Hepatocyte (in vitro differentiated cells): ENCODE measurements around the gene TRUB1. TPM values are rescaled to one million over a fixed set of nuclear protein-coding genes. Genes with fewer than 3 reads are reported as not detected.

Experiments
- DNase-seq: peaks from one replicate; pipeline ENCODE4 v3.0.0-alpha.2; 2016; ENCODE audit warnings: low spot score
- H2AFZ ChIP-seq: fragments of 200-600 bp; sonication (generic); 2 replicates; pipeline ENCODE4 v1.6.0; 2016; ENCODE audit warnings: antibody characterized with exemption, mild to moderate bottlenecking
- H3K27ac ChIP-seq: fragments of 200-600 bp; sonication (generic); 2 replicates; pipeline ENCODE4 v1.5.1; 2016; ENCODE audit warnings: mild to moderate bottlenecking
- H3K27me3 ChIP-seq: fragments of 200-600 bp; sonication (generic); 2 replicates; pipeline ENCODE4 v1.6.1; 2016
- H3K36me3 ChIP-seq: fragments of 200-600 bp; sonication (generic); replicated peaks from 2 replicates; pipeline ENCODE4 v1.5.1; 2016; ENCODE audit warnings: low read depth; ENCODE audit not compliant: insufficient read depth
- H3K4me1 ChIP-seq: fragments of 200-600 bp; sonication (generic); 2 replicates; pipeline ENCODE4 v1.5.1; 2016; ENCODE audit warnings: mild to moderate bottlenecking, moderate library complexity; ENCODE audit not compliant: insufficient read depth
- H3K4me2 ChIP-seq: fragments of 200-600 bp; sonication (generic); 2 replicates; pipeline ENCODE4 v1.6.0; 2016
- H3K4me3 ChIP-seq: fragments of 200-600 bp; sonication (generic); 2 replicates; pipeline ENCODE4 v1.5.1; 2016; ENCODE audit warnings: mild to moderate bottlenecking
- H3K79me2 ChIP-seq: fragments of 200-600 bp; sonication (generic); 2 replicates; pipeline ENCODE4 v1.6.0; 2017; ENCODE audit warnings: mild to moderate bottlenecking
- H3K9me2 ChIP-seq: fragments of 200-600 bp; sonication (generic); replicated peaks from 2 replicates; pipeline ENCODE4 v1.6.0; 2017; ENCODE audit warnings: mild to moderate bottlenecking; ENCODE audit not compliant: insufficient read depth
- H3K9me3 ChIP-seq: fragments of 200-600 bp; sonication (generic); 2 replicates; pipeline ENCODE4 v1.5.1; 2016; ENCODE audit warnings: low read depth, mild to moderate bottlenecking
- H4K20me1 ChIP-seq: fragments of 200-600 bp; sonication (generic); 2 replicates; pipeline ENCODE4 v1.6.0; 2016; ENCODE audit warnings: mild to moderate bottlenecking; ENCODE audit not compliant: insufficient read depth, poor library complexity, severe bottlenecking
- CTCF ChIP-seq: fragments of 200-600 bp; sonication (generic); IDR thresholded peaks from 2 replicates; pipeline ENCODE4 v1.5.1; 2016; ENCODE audit warnings: antibody characterized with exemption, mild to moderate bottlenecking; ENCODE audit not compliant: poor library complexity
- EZH2 ChIP-seq: fragments of 200-600 bp; sonication (generic); IDR thresholded peaks from 2 replicates; pipeline ENCODE4 v1.6.1; 2016; ENCODE audit warnings: antibody characterized with exemption, mild to moderate bottlenecking, borderline replicate concordance
- EZH2phosphoT487 ChIP-seq: fragments of 200-600 bp; sonication (generic); IDR thresholded peaks from one replicate; pipeline ENCODE4 v1.6.1; 2018; ENCODE audit warnings: antibody characterized with exemption, mild to moderate bottlenecking, low read depth, moderate library complexity; ENCODE audit not compliant: unreplicated experiment, severe bottlenecking
- WGBS: methylation state at CpG from one replicate; pipeline ENCODE4 v1.1.6; 2016; ENCODE audit warnings: low lambda C conversion rate; ENCODE audit errors: missing lambda C conversion rate; 5-methylcytosine and 5-hydroxymethylcytosine counted together
- polyA plus RNA-seq: library from polyadenylated mRNA; unstranded; fragments of >200 nt; fragmentation: Nextera tagmentation; extraction: Ambion mirVana; gene quantifications from 2 replicates; pipeline ENCODE4 v1.2.1, GENCODE V29; 2016
- total RNA-seq: library from RNA; depleted of rRNA; stranded (reverse); fragments of >200 nt; gene quantifications from 2 replicates; pipeline ENCODE4 v1.2.3, GENCODE V29; 2014

The TRUB1 gene
- total and polyA plus RNA-seq, 2 experiments from 2014 or later = 12.0 to 29.0 TPM

DNA sequence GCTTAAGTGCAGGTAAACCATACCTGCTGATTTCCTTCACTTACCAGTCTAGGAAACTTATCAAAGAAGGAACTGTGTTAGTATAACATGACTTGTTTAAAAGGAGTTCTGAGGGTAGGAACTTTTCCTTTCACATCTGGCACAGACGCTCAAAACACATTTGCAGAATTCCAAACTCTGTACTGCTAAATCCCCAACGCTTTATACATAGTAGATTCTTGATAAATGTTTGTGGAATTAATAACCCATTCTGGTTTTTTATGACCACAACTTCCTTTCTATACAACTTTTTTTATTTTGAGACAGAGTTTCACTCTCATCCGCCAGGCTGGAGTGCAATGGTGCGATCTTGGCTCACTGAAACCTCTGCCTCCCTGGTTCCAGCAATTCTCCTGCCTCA lies 7.7 kb upstream of the TRUB1 start:
- H3K27me3 ChIP-seq = no peaks in the 10 kb centered on the region
- H3K9me2 ChIP-seq = no peaks in the 10 kb centered on the region
- no peak overlapping the region for H2AFZ ChIP-seq
- H3K9me3 ChIP-seq = no peaks in the 10 kb centered on the region
- H4K20me1 ChIP-seq = no peaks in the 10 kb centered on the region
- no peak overlapping the region for H3K4me2 ChIP-seq
- 82% methylated on average over 4 of the region's 4 CpGs for WGBS
- no peak for DNase-seq
- TF ChIP-seq CTCF (no peak), EZH2phosphoT487 (no peak), EZH2 (no peak)
- no peaks in the 10 kb centered on the region for H3K4me1 ChIP-seq
- no peaks in the 10 kb centered on the region for H3K36me3 ChIP-seq
- H3K27ac ChIP-seq = no peak overlapping the region
- H3K79me2 ChIP-seq = no peaks in the 10 kb centered on the region
- H3K4me3 ChIP-seq = no peak overlapping the region

- no peak overlapping the region for H3K27ac ChIP-seq
- WGBS = 83% methylated on average over 2 of the region's 2 CpGs
- no peak for DNase-seq
- H3K79me2 ChIP-seq = no peaks in the 10 kb centered on the region
- no peaks in the 10 kb centered on the region for H4K20me1 ChIP-seq
- no peaks in the 10 kb centered on the region for H3K36me3 ChIP-seq
- H3K27me3 ChIP-seq = no peaks in the 10 kb centered on the region
- H2AFZ ChIP-seq = no peak overlapping the region
- no peak overlapping the region for H3K4me3 ChIP-seq
- H3K9me2 ChIP-seq = no peaks in the 10 kb centered on the region
- H3K9me3 ChIP-seq = no peaks in the 10 kb centered on the region
- TF ChIP-seq EZH2 = no peak
- H3K4me1 ChIP-seq = no peaks in the 10 kb centered on the region
- H3K4me2 ChIP-seq = no peak overlapping the region
Measured at GRCh38 chr10:114931072-114931679, 6.8 kb upstream of the TRUB1 start.

DNA sequence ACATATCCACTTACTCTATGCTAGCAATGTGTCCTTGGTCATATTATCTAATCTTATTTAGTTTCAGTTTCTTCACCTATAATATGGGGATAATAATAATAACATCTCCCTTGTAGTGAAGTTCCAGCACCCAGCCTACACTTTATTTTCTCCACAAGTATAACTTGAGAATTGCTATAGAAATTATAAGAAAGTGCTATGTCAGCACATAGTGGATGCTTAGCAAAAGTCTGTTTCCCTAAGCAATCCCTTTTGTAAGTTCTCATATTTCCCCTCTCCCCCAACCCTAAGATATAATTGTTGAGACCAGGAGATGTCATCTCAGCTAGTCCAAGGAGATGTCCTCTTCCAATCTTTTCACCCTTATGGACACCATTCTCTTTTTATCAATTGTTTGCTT lies 5.8 kb upstream of the TRUB1 start:
- H3K36me3 ChIP-seq = no peaks in the 10 kb centered on the region
- H3K9me3 ChIP-seq = no peaks in the 10 kb centered on the region
- DNase-seq = no peak
- H3K9me2 ChIP-seq = no peaks in the 10 kb centered on the region
- no peak for TF ChIP-seq EZH2phosphoT487
- H3K4me2 ChIP-seq = no peak overlapping the region
- no peak overlapping the region for H3K27ac ChIP-seq
- no peaks in the 10 kb centered on the region for H4K20me1 ChIP-seq
- no peaks in the 10 kb centered on the region for H3K79me2 ChIP-seq
- H3K27me3 ChIP-seq = no peaks in the 10 kb centered on the region
- H2AFZ ChIP-seq = no peak overlapping the region
- no peaks in the 10 kb centered on the region for H3K4me1 ChIP-seq
- no peak overlapping the region for H3K4me3 ChIP-seq

DNA sequence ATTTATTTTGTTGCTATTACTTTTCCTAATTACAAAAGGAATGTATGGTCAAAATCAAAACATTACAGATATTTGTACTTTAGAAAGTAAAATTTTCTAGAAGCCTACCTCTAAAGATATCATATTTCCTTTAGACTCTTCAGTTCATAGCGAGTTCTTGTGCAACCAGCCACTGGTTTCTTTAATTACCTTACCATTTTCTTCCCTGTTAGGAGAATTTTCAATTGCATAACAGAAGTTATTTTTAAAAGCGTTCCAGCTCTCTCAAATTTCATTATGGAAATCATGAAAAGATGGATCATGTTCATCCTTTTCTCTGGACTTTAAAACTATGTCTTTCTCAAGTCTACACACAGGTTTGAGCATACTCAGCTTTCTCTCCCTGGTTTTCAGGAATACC lies 5.0 kb upstream of the TRUB1 start:
- Histone ChIP-seq H3K4me3 (no peak overlapping the region), H3K9me2 (no peaks in the 10 kb centered on the region), H3K27me3 (no peaks in the 10 kb centered on the region), H3K27ac (no peak overlapping the region), H3K79me2 (no peaks in the 10 kb centered on the region), H3K4me2 (no peak overlapping the region), H4K20me1 (no peaks in the 10 kb centered on the region), H3K36me3 (no peaks in the 10 kb centered on the region), H3K4me1 (no peaks in the 10 kb centered on the region), H3K9me3 (no peaks in the 10 kb centered on the region), H2AFZ (no peak overlapping the region)
- WGBS = 87% methylated on average over 2 of the region's 2 CpGs
- TF ChIP-seq EZH2phosphoT487 (no peak), CTCF (no peak), EZH2 (no peak)
- DNase-seq = no peak
